Measurements from ENCODE around the gene GFI1.

- no peak for TF ChIP-seq ZNF781 (CRISPR knock-in tag; IDR thresholded peaks at IDR 0.05; ENCODE audit: borderline replicate concordance, not compliant biosample characterization)
- no peak for TF ChIP-seq CBFB (CRISPR knock-in tag; IDR thresholded peaks at IDR 0.05)
- no peak for TF ChIP-seq FOXK1 (CRISPR knock-in tag; IDR thresholded peaks at IDR 0.05; ENCODE audit: borderline replicate concordance, low read depth)
- no peak for TF ChIP-seq BCL3 (CRISPR knock-in tag; IDR thresholded peaks at IDR 0.05)
- TF ChIP-seq CREM (IDR thresholded peaks at IDR 0.05): no peak
- no peak for TF ChIP-seq CREM (CRISPR knock-in tag; IDR thresholded peaks at IDR 0.05)
- no peak for TF ChIP-seq HNRNPK (IDR thresholded peaks at IDR 0.05; ENCODE audit: low read depth, low read length, poor library complexity, severe bottlenecking)
- no peak for TF ChIP-seq U2AF2 (IDR thresholded peaks at IDR 0.05; ENCODE audit: low read depth, low read length)
- TF ChIP-seq ESRRA (CRISPR knock-in tag; IDR thresholded peaks at IDR 0.05; ENCODE audit: low read depth): no peak
- TF ChIP-seq MAZ (IDR thresholded peaks at IDR 0.05; ENCODE audit: borderline replicate concordance, low read depth, low read length): no peak
- TF ChIP-seq MAZ (CRISPR knock-in tag; IDR thresholded peaks at IDR 0.05; ENCODE audit: low read depth): no peak
- no peak for TF ChIP-seq ZNF619 (CRISPR knock-in tag; IDR thresholded peaks at IDR 0.05)
- TF ChIP-seq TAF1 (CRISPR knock-in tag; IDR thresholded peaks at IDR 0.05): no peak
- no peak for TF ChIP-seq E2F1 (CRISPR knock-in tag; IDR thresholded peaks at IDR 0.05)
- TF ChIP-seq ZNF687 (CRISPR knock-in tag; IDR thresholded peaks at IDR 0.05): no peak
- TF ChIP-seq REST (IDR thresholded peaks at IDR 0.05; ENCODE audit: borderline replicate concordance in 1 of 2, low read depth in 1 of 2, low read length in 2 of 2): no peak
Observed at GRCh38 chr1:92459871-92460320, 26.8 kb downstream of the GFI1 start.

Measured in HepG2 (cell line).